A673 (cell line): ENCODE results near the gene VN1R4.
"Not testable (repeated sequence)": the region's sequence is repeated elsewhere in the genome, so short reads cannot be mapped to it uniquely, and the experiment has no call there.

Experiments
- EZH2 ChIP-seq: fragments of 200-600 bp; sonication (generic); IDR thresholded peaks from 2 replicates; pipeline ENCODE4 v1.6.1; 2017; ENCODE audit warnings: borderline replicate concordance, low read depth, mild to moderate bottlenecking, mixed read lengths, antibody characterized with exemption, low read length; ENCODE audit not compliant: poor library complexity, severe bottlenecking
- TF ChIP-seq, protein P1 (sequence below): fragments of 300-800, 200-600 bp; sonication (generic); conservative IDR thresholded peaks from 2 replicates; pipeline ENCODE4 v1.5.1; 2017; ENCODE audit warnings: low read depth, mild to moderate bottlenecking, antibody characterized with exemption, low read length, moderate library complexity, mixed read lengths

GRCh38 chr19:53267623-53268022 lies at the start of gene VN1R4:
- TF ChIP-seq, protein P1, sequence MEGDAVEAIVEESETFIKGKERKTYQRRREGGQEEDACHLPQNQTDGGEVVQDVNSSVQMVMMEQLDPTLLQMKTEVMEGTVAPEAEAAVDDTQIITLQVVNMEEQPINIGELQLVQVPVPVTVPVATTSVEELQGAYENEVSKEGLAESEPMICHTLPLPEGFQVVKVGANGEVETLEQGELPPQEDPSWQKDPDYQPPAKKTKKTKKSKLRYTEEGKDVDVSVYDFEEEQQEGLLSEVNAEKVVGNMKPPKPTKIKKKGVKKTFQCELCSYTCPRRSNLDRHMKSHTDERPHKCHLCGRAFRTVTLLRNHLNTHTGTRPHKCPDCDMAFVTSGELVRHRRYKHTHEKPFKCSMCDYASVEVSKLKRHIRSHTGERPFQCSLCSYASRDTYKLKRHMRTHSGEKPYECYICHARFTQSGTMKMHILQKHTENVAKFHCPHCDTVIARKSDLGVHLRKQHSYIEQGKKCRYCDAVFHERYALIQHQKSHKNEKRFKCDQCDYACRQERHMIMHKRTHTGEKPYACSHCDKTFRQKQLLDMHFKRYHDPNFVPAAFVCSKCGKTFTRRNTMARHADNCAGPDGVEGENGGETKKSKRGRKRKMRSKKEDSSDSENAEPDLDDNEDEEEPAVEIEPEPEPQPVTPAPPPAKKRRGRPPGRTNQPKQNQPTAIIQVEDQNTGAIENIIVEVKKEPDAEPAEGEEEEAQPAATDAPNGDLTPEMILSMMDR = not testable (repeated sequence)
- not testable (repeated sequence) for TF ChIP-seq EZH2
